Stimulated activated effector memory CD8-positive, alpha-beta T cell treated with anti-CD3 and anti-CD28 coated beads, Interleukin-12 subunit alpha, Interleukin-12 subunit beta, amount 100 ng/mL, for 72 hours (primary cell): Measurements from ENCODE around the gene TBCC.

Experiments
- ATAC-seq: fragments of 150-1000 bp; cut with Tn5 transposase; 2 replicates; pipeline ENCODE4 v1.10.0; 2021
- DNase-seq, 2 donors: peaks; one replicate each; pipeline ENCODE4 v3.0.0; 2021 to 2022; ENCODE audit warnings: low spot score in 2 of 2
- H3K27ac Mint-ChIP-seq: one replicate; pipeline ENCODE4 v1.8.0; 2022; ENCODE audit warnings: mild to moderate bottlenecking, mixed read lengths
- H3K36me3 Mint-ChIP-seq: one replicate; pipeline ENCODE4 v1.8.0; 2022; ENCODE audit warnings: mild to moderate bottlenecking, mixed read lengths
- H3K4me1 Mint-ChIP-seq: one replicate; pipeline ENCODE4 v1.8.0; 2022; ENCODE audit warnings: mixed read lengths
- H3K4me3 Mint-ChIP-seq: one replicate; pipeline ENCODE4 v1.8.0; 2022; ENCODE audit warnings: mild to moderate bottlenecking, mixed read lengths
- H3K9me3 Mint-ChIP-seq: one replicate; pipeline ENCODE4 v1.8.0; 2022; ENCODE audit warnings: mixed read lengths

TBCC gene

GRCh38 chr6:42698217-42698616 lies 47.7 kb downstream of the TBCC start:
- Mint-ChIP-seq H3K4me1 (peaks cover 15% of the 10 kb centered on the region), H3K4me3 (no peak overlapping the region), H3K9me3 (no peaks in the 10 kb centered on the region), H3K36me3 (peaks cover 19% of the 10 kb centered on the region), H3K27ac (peak overlapping the region; percentile 76)
- DNase-seq (no peak), ATAC-seq (no peak)

- H3K36me3 Mint-ChIP-seq = peaks cover 29% of the 10 kb centered on the region
- no peak for DNase-seq
- H3K4me1 Mint-ChIP-seq = peaks cover 15% of the 10 kb centered on the region
- no peaks in the 10 kb centered on the region for H3K9me3 Mint-ChIP-seq
- no peak for ATAC-seq
- H3K4me3 Mint-ChIP-seq = no peak overlapping the region
- H3K27ac Mint-ChIP-seq = peak overlapping the region; percentile 24
Observed at GRCh38 chr6:42697268-42697655, 48.6 kb downstream of the TBCC start.

GRCh38 chr6:42696526-42697267 lies 49.2 kb downstream of the TBCC start:
- Mint-ChIP-seq H3K4me3 (no peak overlapping the region), H3K4me1 (peaks cover 15% of the 10 kb centered on the region), H3K27ac (peak overlapping the region; percentile 24), H3K9me3 (no peaks in the 10 kb centered on the region), H3K36me3 (peaks cover 35% of the 10 kb centered on the region)
- ATAC-seq (no peak), DNase-seq (no peak)

- Mint-ChIP-seq H3K27ac (peak overlapping the region; percentile 24), H3K4me3 (no peak overlapping the region), H3K36me3 (peaks cover 56% of the 10 kb centered on the region), H3K9me3 (no peaks in the 10 kb centered on the region), H3K4me1 (peaks cover 15% of the 10 kb centered on the region)
- ATAC-seq (no peak), DNase-seq (no peak)
Observed at GRCh38 chr6:42694586-42694985, 51.3 kb downstream of the TBCC start.
